Neural progenitor cell (in vitro differentiated cells): Measurements from ENCODE around the gene CDH2.

Experiments used
- EZH2 ChIP-seq: fragments of 200-600 bp; sonication (generic); IDR thresholded peaks from 2 replicates; pipeline ENCODE4 v1.6.1; 2017; ENCODE audit warnings: antibody characterized with exemption, mild to moderate bottlenecking, moderate library complexity
- EZH2phosphoT487 ChIP-seq: fragments of 200-600 bp; sonication (generic); IDR thresholded peaks from 2 replicates; pipeline ENCODE4 v1.6.1; 2017; ENCODE audit warnings: antibody characterized with exemption
- TF ChIP-seq, protein P1 (sequence below): fragments of 200-600 bp; sonication (generic); IDR thresholded peaks from 2 replicates; pipeline ENCODE4 v1.5.1; 2017; ENCODE audit warnings: antibody characterized with exemption, mild to moderate bottlenecking

DNA sequence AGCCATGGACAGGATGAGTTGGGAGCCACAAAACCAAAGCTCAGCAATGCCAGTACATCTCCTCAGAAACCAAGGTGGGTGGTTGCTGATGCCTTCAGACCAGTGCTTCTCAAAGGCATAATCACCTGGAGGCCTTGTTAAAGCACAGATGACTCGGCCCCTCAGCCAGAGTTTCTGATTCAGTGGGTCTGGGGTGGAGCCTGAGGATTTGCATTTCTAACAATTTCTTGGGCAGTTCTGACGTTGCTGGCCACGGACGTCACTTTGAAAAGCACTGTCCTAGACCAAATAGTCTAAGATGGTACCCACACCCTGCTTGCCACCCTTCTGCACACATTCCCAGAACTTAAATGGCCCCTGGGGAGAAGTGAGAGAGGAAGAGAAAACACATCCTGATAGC is 24.1 kb upstream of the CDH2 start:
- TF ChIP-seq, protein P1, sequence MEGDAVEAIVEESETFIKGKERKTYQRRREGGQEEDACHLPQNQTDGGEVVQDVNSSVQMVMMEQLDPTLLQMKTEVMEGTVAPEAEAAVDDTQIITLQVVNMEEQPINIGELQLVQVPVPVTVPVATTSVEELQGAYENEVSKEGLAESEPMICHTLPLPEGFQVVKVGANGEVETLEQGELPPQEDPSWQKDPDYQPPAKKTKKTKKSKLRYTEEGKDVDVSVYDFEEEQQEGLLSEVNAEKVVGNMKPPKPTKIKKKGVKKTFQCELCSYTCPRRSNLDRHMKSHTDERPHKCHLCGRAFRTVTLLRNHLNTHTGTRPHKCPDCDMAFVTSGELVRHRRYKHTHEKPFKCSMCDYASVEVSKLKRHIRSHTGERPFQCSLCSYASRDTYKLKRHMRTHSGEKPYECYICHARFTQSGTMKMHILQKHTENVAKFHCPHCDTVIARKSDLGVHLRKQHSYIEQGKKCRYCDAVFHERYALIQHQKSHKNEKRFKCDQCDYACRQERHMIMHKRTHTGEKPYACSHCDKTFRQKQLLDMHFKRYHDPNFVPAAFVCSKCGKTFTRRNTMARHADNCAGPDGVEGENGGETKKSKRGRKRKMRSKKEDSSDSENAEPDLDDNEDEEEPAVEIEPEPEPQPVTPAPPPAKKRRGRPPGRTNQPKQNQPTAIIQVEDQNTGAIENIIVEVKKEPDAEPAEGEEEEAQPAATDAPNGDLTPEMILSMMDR: no peak
- no peak for TF ChIP-seq EZH2
- no peak for TF ChIP-seq EZH2phosphoT487
